ENCODE results near the gene SMIM27.
"Not testable (repeated sequence)": the region's sequence is repeated elsewhere in the genome, so short reads cannot be mapped to it uniquely, and the experiment has no call there.

DNA sequence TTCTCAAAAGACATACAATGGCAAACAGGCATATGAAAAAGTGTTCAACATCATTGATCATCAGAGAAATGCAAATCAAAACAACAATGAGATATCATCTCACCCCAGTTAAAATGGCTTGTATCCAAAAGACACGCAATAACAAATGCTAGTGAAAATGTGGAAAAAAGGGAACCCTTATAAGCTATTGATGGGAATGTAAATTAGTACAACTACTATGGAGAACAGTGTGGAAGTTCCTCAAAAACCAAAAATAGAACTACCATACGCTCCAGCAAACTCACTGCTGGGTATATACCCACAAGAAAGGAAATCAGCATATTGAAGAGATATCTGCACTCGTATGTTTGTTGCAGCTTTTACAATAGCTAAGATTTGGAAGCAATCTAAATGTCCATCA is 46.9 kb downstream of the SMIM27 start:
- TF ChIP-seq, protein P1, sequence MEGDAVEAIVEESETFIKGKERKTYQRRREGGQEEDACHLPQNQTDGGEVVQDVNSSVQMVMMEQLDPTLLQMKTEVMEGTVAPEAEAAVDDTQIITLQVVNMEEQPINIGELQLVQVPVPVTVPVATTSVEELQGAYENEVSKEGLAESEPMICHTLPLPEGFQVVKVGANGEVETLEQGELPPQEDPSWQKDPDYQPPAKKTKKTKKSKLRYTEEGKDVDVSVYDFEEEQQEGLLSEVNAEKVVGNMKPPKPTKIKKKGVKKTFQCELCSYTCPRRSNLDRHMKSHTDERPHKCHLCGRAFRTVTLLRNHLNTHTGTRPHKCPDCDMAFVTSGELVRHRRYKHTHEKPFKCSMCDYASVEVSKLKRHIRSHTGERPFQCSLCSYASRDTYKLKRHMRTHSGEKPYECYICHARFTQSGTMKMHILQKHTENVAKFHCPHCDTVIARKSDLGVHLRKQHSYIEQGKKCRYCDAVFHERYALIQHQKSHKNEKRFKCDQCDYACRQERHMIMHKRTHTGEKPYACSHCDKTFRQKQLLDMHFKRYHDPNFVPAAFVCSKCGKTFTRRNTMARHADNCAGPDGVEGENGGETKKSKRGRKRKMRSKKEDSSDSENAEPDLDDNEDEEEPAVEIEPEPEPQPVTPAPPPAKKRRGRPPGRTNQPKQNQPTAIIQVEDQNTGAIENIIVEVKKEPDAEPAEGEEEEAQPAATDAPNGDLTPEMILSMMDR (IDR thresholded peaks at IDR 0.05; ENCODE audit: low read length), result not testable (repeated sequence)
- not testable (repeated sequence) for TF ChIP-seq EZH2 (IDR thresholded peaks at IDR 0.05; ENCODE audit: borderline replicate concordance, low read length)
